Endothelial cell of umbilical vein (primary cell): Measurements from ENCODE around the gene SH3BP5L. TPM values are rescaled to one million over a fixed set of nuclear protein-coding genes. Genes with fewer than 3 reads are reported as not detected.

Source experiments
- BruUV-seq: library from RNA; stranded (reverse); fragments of 400-500 nt; replicated peaks from 2 replicates; lab custom pipeline; 2021; lab: Mats Ljungman, UMichigan
- CTCF ChIA-PET: fragments of 300-600, 350-600 bp; sonication (Branson Sonifier 250); formaldehyde crosslinking; loops from one replicate; lab custom pipeline; 2021; ENCODE audit warnings: antibody characterized with exemption, inconsistent platforms; lab: Charles Lee
- POLR2A ChIA-PET: fragments of 300-600, 350-600 bp; sonication (Branson Sonifier 250); formaldehyde crosslinking; loops from one replicate; lab custom pipeline; 2021; ENCODE audit warnings: antibody characterized with exemption, inconsistent platforms; lab: Charles Lee
- DNase-seq: peaks from one replicate; pipeline ENCODE4 v3.0.0-alpha.2; 2011; ENCODE audit warnings: low read depth, low spot score
- FAIRE-seq: peaks from 2 replicates; lab custom pipeline; 2011; peaks lifted over from hg19 to GRCh38; lab: Jason Lieb, UNC
- H2AFZ ChIP-seq: 2 replicates; pipeline ENCODE4 v1.6.0; 2012; ENCODE audit warnings: low read depth, low read length, control low read depth, inconsistent platforms
- H3K27ac ChIP-seq: 2 replicates; pipeline ENCODE4 v1.5.1; 2011; ENCODE audit warnings: low read depth, mild to moderate bottlenecking, control low read depth, low read length, moderate library complexity; ENCODE audit not compliant: insufficient read depth
- H3K27me3 ChIP-seq, 2 experiments: 2 replicates each; pipeline versions ENCODE4 v1.6.0 to v1.6.1; 2011; ENCODE audit warnings: low read length in 2 of 2, mixed read lengths in 1 of 2; ENCODE audit not compliant: control insufficient read depth in 2 of 2, insufficient read depth in 2 of 2
- H3K36me3 ChIP-seq, 2 experiments: 2 replicates in 1 of 2; 3 replicates in 1 of 2; pipeline ENCODE4 v1.5.1; 2011; ENCODE audit warnings: low read length in 2 of 2, mild to moderate bottlenecking in 1 of 2, moderate library complexity in 1 of 2; ENCODE audit not compliant: control insufficient read depth in 2 of 2, insufficient read depth in 2 of 2; ENCODE audit errors: extremely low read depth in 1 of 2
- H3K4me1 ChIP-seq: 3 replicates; pipeline ENCODE4 v1.5.1; 2011; ENCODE audit warnings: mild to moderate bottlenecking, low read length; ENCODE audit not compliant: control insufficient read depth, insufficient read depth; ENCODE audit errors: extremely low read depth
- H3K4me2 ChIP-seq: 2 replicates; pipeline ENCODE4 v1.6.1; 2011; ENCODE audit warnings: low read length, control low read depth, mixed read lengths; ENCODE audit not compliant: insufficient read depth
- H3K4me3 ChIP-seq, 3 experiments: fragments of 200-600 bp in 1 of 3; sonication (generic), shearing (Covaris generic) in 1 of 3; replicated peaks in 1 of 3; 2 replicates each; pipeline ENCODE4 v1.5.1; 2011 to 2016; ENCODE audit warnings: control low read depth in 3 of 3, low read length in 3 of 3, mild to moderate bottlenecking in 2 of 3, inconsistent platforms in 1 of 3, low read depth in 1 of 3, moderate library complexity in 1 of 3; ENCODE audit not compliant: insufficient read depth in 1 of 3
- H3K79me2 ChIP-seq: 2 replicates; pipeline ENCODE4 v1.6.0; 2012; ENCODE audit warnings: low read length, inconsistent platforms; ENCODE audit not compliant: control insufficient read depth, insufficient read depth
- H3K9ac ChIP-seq: replicated peaks from 2 replicates; pipeline ENCODE3; 2011; ENCODE audit warnings: low read length, control low read depth; ENCODE audit not compliant: insufficient read depth; ENCODE audit errors: extremely low read depth
- H3K9me1 ChIP-seq: replicated peaks from 3 replicates; pipeline ENCODE4 v1.6.0; 2011; ENCODE audit warnings: mild to moderate bottlenecking, low read length; ENCODE audit not compliant: control insufficient read depth, insufficient read depth; ENCODE audit errors: extremely low read depth
- H3K9me3 ChIP-seq: replicated peaks from 2 replicates; pipeline ENCODE4 v1.5.1; 2012; ENCODE audit warnings: low read length, inconsistent platforms; ENCODE audit not compliant: control insufficient read depth, insufficient read depth
- H4K20me1 ChIP-seq: replicated peaks from 2 replicates; pipeline ENCODE3; 2011; ENCODE audit warnings: mild to moderate bottlenecking, low read length; ENCODE audit not compliant: control insufficient read depth, insufficient read depth; ENCODE audit errors: extremely low read depth
- CTCF ChIP-seq, 2 donors: IDR thresholded peaks; 1 replicate in 1 of 2; 2 replicates in 1 of 2; pipeline ENCODE4 v1.5.1; 2011; ENCODE audit warnings: low read length in 2 of 2, mild to moderate bottlenecking in 2 of 2, moderate library complexity in 2 of 2, control low read depth in 1 of 2, inconsistent platforms in 1 of 2, low read depth in 1 of 2; ENCODE audit not compliant: insufficient read depth in 1 of 2; ENCODE audit errors: extremely low read depth in 1 of 2
- EZH2 ChIP-seq: IDR thresholded peaks from 2 replicates; pipeline ENCODE4 v1.6.1; 2012; ENCODE audit warnings: borderline replicate concordance, low read depth, mild to moderate bottlenecking, moderate library complexity, low read length, inconsistent platforms; ENCODE audit not compliant: severe bottlenecking
- FOS ChIP-seq: IDR thresholded peaks from 2 replicates; pipeline ENCODE4 v1.6.1; 2011; ENCODE audit warnings: mild to moderate bottlenecking, low read length, moderate library complexity, borderline replicate concordance; ENCODE audit not compliant: insufficient read depth
- GATA2 ChIP-seq: IDR thresholded peaks from 2 replicates; pipeline ENCODE4 v1.7.0; 2011; ENCODE audit warnings: low read depth, mild to moderate bottlenecking, moderate library complexity, mixed read lengths, low read length; ENCODE audit not compliant: insufficient read length, insufficient read depth
- JUN ChIP-seq: IDR thresholded peaks from 2 replicates; pipeline ENCODE4 v1.6.1; 2011; ENCODE audit warnings: borderline replicate concordance, low read depth; ENCODE audit not compliant: insufficient read length, insufficient read depth
- MAX ChIP-seq: IDR thresholded peaks from 2 replicates; pipeline ENCODE4 v1.6.1; 2011; ENCODE audit not compliant: insufficient read depth, insufficient read length
- MYC ChIP-seq: IDR thresholded peaks from one replicate; pipeline ENCODE4 v1.6.1; 2011; ENCODE audit warnings: mild to moderate bottlenecking, low read depth, low read length
- POLR2A ChIP-seq: IDR thresholded peaks from 2 replicates; pipeline ENCODE4 v1.6.1; 2012; ENCODE audit warnings: low read depth, mild to moderate bottlenecking, control low read depth, low read length
- POLR2AphosphoS5 ChIP-seq: IDR thresholded peaks from 2 replicates; pipeline ENCODE4 v1.6.1; 2012; ENCODE audit warnings: low read depth, mild to moderate bottlenecking, control low read depth, low read length, moderate library complexity; ENCODE audit not compliant: insufficient read depth
- dilution Hi-C: fragments of 300-500 bp; cut with MboI; formaldehyde crosslinking; loops from one replicate; pipeline ENCODE4 v1.15.0; 2019; ENCODE audit warnings: low sequenced_read_pairs; ENCODE audit not compliant: extremely low pct_ligation_motif_present
- intact Hi-C: fragments of 100-400 bp; cut with micrococcal nuclease; formaldehyde crosslinking; loops from one replicate; pipeline ENCODE4 v1.10.0; 2022
- polyA plus RNA-seq, 4 experiments: library from polyadenylated mRNA; depleted of rRNA in 3 of 4; stranded (reverse) in 3 of 4; unstranded in 1 of 4; fragments of >200 nt; gene quantifications; 2 replicates each; pipeline versions ENCODE4 v1.2.1 to v1.2.3, GENCODE V29; 2011 to 2012; ENCODE audit warnings: missing spikeins in 1 of 4
- total RNA-seq: library from RNA; stranded (reverse); gene quantifications from 2 replicates; pipeline ENCODE4 v1.2.3, GENCODE V29; 2021

Gene SH3BP5L
- total and polyA plus RNA-seq, 2 donors (not counting 3 experiments of a cell fraction or from before 2014, with no cell fraction given), result 24.7 TPM

DNA sequence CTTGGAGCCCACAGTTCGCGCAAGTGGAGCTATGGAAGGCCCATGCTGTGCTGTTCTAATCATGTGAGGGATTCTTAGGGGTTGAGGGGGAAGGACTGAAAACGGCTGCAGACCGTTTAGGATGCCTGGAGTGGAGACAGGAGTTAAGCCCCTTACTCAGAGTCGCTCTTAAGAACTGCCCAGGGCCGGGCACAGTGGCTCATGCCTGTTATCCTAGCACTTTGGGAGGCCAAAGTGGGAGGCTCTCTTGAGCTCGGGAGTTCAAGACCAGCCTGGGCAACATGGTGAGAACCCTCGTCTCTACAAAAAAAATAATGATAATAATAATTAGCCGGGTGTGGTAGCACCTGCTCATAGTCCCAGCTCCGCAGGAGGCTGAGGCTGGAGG is 13.4 kb upstream of the SH3BP5L start:
- POLR2A ChIA-PET, result interaction anchor here (3.1 kb wide), 1 partner anchor 11 kb away, joined by 13 read pairs; no protein-coding TSS in a partner anchor
- TSS peak; percentile 32 for BruUV-seq
- dilution Hi-C loops, result no loop called here

More for the DNA sequence above, 13.4 kb upstream of the SH3BP5L start:
- CTCF ChIA-PET, result interaction anchor here (0.8 to 2.3 kb wide), 3 partner anchors 12 to 20 kb away, joined by 4 to 33 read pairs (median 17); partner anchors contain the start of genes SH3BP5L and ZNF692
- no peak for FAIRE-seq
- Histone ChIP-seq H4K20me1 (no peaks in the 10 kb centered on the region), H3K27me3 (no peaks in the 10 kb centered on the region), H3K4me3 (peak overlapping the region; percentile 60 to 91 (median 83)), H3K9me3 (no peaks in the 10 kb centered on the region), H3K4me2 (peak overlapping the region; percentile 93), H3K4me1 (peaks cover 14% of the 10 kb centered on the region), H3K79me2 (peaks cover 17% of the 10 kb centered on the region), H2AFZ (peak overlapping the region; percentile 73), H3K9me1 (no peaks in the 10 kb centered on the region), H3K9ac (peak overlapping the region; percentile 90), H3K36me3 (no peaks in the 10 kb centered on the region), H3K27ac (peak overlapping the region; percentile 83)
- intact Hi-C loops, result no loop called here
- DNase-seq, result no peak
- TF ChIP-seq GATA2 (no peak), EZH2 (no peak), MYC (no peak), JUN (no peak), POLR2A (no peak), POLR2AphosphoS5 (no peak), MAX (no peak), CTCF (IDR thresholded peaks at IDR 0.05; ENCODE audit: extremely low read depth in 1 of 2, insufficient read depth in 1 of 2, low read depth in 1 of 2, low read length in 2 of 2) (no peak), FOS (no peak)
